Measurements from ENCODE around the gene SERPINE2. TPM values are rescaled to one million over a fixed set of nuclear protein-coding genes. Genes with fewer than 3 reads are reported as not detected.
A peak's percentile ranks its signal among the peaks of the same experiment; 100 is the strongest.

SERPINE2 gene
- total and polyA plus RNA-seq, 5 experiments from 2014 or later, result 2.6 to 17.0 (median 4.4) TPM

GRCh38 chr2:224063298-224063648 lies 24.2 kb upstream of the SERPINE2 start:
- POLR2A ChIA-PET, result no interaction called here
- no peak for ATAC-seq
- Mint-ChIP-seq H3K4me3 (no peak overlapping the region), H3K27me3 (peaks cover 0 to 10% (median 0%) of the 10 kb centered on the region in 5 donors), H3K36me3 (no peaks in the 10 kb centered on the region), H3K27ac (peak overlapping the region in 1 of 10 donors; percentile 19), H3K9me3 (no peaks in the 10 kb centered on the region), H3K4me1 (no peaks in the 10 kb centered on the region)
- DNase-seq, result no peak

GRCh38 chr2:224062481-224063297 lies 23.6 kb upstream of the SERPINE2 start:
- ATAC-seq (no peak), DNase-seq (peak in 2 of 10 donors; percentile 3 to 4)
- H3K4me3 Mint-ChIP-seq, result no peak overlapping the region
- H3K27me3 Mint-ChIP-seq, result peaks cover 0 to 6% (median 0%) of the 10 kb centered on the region in 5 donors
- no peaks in the 10 kb centered on the region for H3K36me3 Mint-ChIP-seq
- H3K9me3 Mint-ChIP-seq, result no peaks in the 10 kb centered on the region
- POLR2A ChIA-PET, result no interaction called here
- H3K4me1 Mint-ChIP-seq, result no peaks in the 10 kb centered on the region
- H3K27ac Mint-ChIP-seq, result peak overlapping the region in 1 of 10 donors; percentile 19

DNA sequence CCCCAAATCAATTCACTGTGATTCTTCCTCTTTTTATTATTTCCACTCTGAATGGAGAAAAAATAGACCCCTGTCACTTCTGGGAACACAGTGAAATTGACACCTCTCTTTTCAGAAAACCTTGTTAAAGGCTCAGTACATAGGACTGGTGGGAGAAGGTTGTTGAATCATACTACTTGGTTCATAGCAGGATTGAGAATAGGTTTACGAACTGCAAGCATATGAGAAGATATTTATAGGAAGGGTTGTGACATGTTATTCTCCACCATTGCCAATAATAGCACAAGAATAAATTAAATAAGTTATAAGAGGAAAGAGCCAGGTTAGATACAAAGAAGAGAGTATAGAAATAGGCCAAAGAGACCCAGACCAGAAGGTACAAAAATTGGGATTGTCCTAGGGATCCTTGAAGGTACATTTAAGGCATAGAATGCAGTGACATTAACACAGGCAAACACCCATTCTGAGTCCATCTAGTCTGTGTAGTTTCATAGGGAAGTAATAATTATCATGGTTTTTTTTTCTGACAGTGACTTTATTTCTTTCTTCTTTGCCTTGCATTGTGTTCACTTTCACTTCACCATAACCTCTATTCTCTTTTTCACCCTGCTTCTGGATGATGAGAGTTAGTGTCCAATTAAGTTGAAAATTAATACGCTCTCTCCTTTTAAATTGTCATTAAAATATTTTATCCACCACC lies 21.8 kb upstream of the SERPINE2 start:
- Mint-ChIP-seq H3K9me3 (no peaks in the 10 kb centered on the region), H3K27me3 (peaks cover 0 to 6% (median 0%) of the 10 kb centered on the region in 5 donors), H3K4me3 (no peak overlapping the region), H3K4me1 (no peaks in the 10 kb centered on the region), H3K27ac (peak overlapping the region in 1 of 10 donors; percentile 13), H3K36me3 (no peaks in the 10 kb centered on the region)
- no peak for ATAC-seq
- no peak for DNase-seq
- POLR2A ChIA-PET, result no interaction called here

DNA sequence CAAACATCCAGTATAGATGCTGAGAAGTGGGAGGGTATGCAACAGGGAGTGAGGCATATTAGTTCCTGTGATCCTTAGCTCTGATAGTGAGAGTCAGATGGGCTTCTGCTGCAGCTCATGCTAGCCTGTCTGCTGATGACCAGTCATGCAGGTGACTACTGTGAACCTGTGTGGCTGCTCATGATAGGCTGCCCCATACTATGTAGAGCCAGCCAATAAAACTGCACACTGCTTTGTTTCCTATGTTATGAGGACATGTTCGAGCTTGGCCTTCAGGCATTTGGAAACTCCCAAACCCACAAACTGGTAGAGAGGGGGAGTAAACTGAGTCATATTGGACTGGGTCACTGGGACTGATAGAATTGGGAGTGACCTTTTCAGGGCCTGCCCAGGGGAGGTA lies 20.1 kb upstream of the SERPINE2 start:
- no peaks in the 10 kb centered on the region for H3K36me3 Mint-ChIP-seq
- H3K9me3 Mint-ChIP-seq, result no peaks in the 10 kb centered on the region
- no peak for ATAC-seq
- H3K4me1 Mint-ChIP-seq, result no peaks in the 10 kb centered on the region
- H3K27ac Mint-ChIP-seq, result no peak overlapping the region
- no peak overlapping the region for H3K4me3 Mint-ChIP-seq
- POLR2A ChIA-PET, result no interaction called here
- peaks cover 0 to 6% (median 0%) of the 10 kb centered on the region in 5 donors for H3K27me3 Mint-ChIP-seq
- no peak for DNase-seq

DNA sequence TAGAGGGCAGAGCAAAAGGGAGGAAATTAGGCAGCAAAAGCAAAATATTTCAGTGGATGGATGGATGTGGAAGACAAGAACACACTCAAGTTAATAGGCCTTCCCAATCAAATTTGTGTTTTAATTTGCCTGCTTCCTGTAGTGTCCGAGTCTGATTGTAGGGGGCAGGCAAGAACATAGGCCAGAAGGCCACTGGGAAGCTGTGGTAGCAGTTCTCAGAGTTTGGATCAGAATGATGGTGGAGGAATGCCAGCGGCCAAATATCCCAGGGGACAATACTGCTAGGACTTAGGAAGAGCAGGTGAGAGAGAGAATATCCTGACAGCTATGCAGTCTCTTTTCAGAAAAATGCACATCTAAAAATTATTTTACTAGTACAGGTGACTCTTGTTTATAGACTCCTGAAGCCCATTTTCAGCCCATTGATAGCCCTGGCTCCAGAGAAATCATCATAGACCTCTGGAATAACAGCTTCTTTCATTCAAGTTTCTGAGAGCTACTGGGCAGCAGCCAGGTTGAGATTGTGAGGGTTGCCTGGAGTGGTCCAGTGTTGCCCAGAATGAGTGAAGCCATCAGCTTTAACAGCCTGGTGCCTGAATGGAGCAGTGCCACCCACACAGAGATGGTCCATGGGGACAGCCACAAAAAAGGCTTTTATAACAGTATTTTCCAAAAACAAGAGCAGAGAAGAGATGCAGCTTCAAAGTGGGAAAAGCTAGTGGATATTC lies 19.1 kb upstream of the SERPINE2 start:
- POLR2A ChIA-PET, result no interaction called here
- Mint-ChIP-seq H3K27me3 (peaks cover 0 to 8% (median 0%) of the 10 kb centered on the region in 5 donors), H3K27ac (peak overlapping the region in 1 of 10 donors; percentile 22), H3K4me1 (no peaks in the 10 kb centered on the region), H3K9me3 (no peaks in the 10 kb centered on the region), H3K36me3 (no peaks in the 10 kb centered on the region), H3K4me3 (no peak overlapping the region)
- ATAC-seq, result no peak
- DNase-seq, result no peak

DNA sequence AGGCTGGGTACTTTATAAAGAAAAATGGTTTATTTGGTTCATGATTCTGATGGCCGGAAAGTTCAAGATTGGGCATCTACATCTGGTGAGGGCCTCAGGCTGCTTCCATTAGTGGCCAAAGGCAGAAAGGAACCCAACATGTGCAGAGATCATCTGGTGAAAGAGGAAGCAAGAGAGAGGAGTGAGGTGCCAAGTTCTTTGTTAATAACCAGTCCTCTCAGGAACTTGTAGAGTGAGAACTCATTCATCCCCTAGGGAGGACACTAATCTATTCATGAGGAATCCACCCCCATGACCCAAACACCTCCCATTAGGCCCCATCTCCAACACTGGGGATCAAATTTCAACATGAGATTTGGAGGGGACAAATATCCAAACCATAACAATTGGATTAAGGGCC lies 17.8 kb upstream of the SERPINE2 start:
- no peaks in the 10 kb centered on the region for H3K9me3 Mint-ChIP-seq
- H3K27ac Mint-ChIP-seq, result no peak overlapping the region
- peaks cover 0 to 10% (median 3%) of the 10 kb centered on the region in 5 donors for H3K27me3 Mint-ChIP-seq
- ATAC-seq, result no peak
- no peaks in the 10 kb centered on the region for H3K36me3 Mint-ChIP-seq
- DNase-seq, result no peak
- POLR2A ChIA-PET, result no interaction called here
- H3K4me1 Mint-ChIP-seq, result no peaks in the 10 kb centered on the region
- no peak overlapping the region for H3K4me3 Mint-ChIP-seq

DNA sequence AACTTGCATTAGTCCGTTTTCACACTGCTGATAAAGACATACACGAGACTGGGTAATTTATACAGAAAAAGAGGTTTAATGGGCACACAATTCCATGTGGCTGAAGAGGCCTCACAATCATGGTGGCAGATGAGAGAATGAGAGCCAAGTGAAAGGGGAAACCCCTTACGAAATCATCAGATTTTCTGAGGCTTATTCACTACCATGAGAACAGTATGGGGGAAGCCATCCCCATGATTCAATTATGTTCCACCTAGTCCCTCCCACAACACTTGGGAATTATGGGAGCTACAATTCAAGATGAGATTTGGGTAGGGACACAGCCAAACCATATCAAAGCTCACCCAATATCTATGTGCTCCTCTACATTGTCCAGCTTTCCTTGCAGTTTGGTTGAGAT lies 16.0 kb upstream of the SERPINE2 start:
- no peak overlapping the region for H3K27ac Mint-ChIP-seq
- POLR2A ChIA-PET, result no interaction called here
- no peaks in the 10 kb centered on the region for H3K4me1 Mint-ChIP-seq
- H3K9me3 Mint-ChIP-seq, result no peaks in the 10 kb centered on the region
- no peak overlapping the region for H3K4me3 Mint-ChIP-seq
- no peaks in the 10 kb centered on the region for H3K36me3 Mint-ChIP-seq
- H3K27me3 Mint-ChIP-seq, result peaks cover 7 to 24% (median 10%) of the 10 kb centered on the region in 5 donors
- ATAC-seq, result no peak
- DNase-seq, result no peak

GRCh38 chr2:224046752-224047151 lies 7.7 kb upstream of the SERPINE2 start:
- H3K36me3 Mint-ChIP-seq, result no peaks in the 10 kb centered on the region
- DNase-seq, result no peak
- H3K9me3 Mint-ChIP-seq, result no peaks in the 10 kb centered on the region
- POLR2A ChIA-PET, result no interaction called here
- no peak for ATAC-seq
- peaks cover 13 to 46% (median 26%) of the 10 kb centered on the region in 5 donors for H3K27me3 Mint-ChIP-seq
- no peaks in the 10 kb centered on the region for H3K4me1 Mint-ChIP-seq
- no peak overlapping the region for H3K27ac Mint-ChIP-seq
- no peak overlapping the region for H3K4me3 Mint-ChIP-seq

- POLR2A ChIA-PET, result no interaction called here
- DNase-seq (no peak), ATAC-seq (no peak)
- Mint-ChIP-seq H3K4me1 (peaks cover 7 to 21% (median 17%) of the 10 kb centered on the region in 4 donors), H3K36me3 (no peaks in the 10 kb centered on the region), H3K4me3 (no peak overlapping the region), H3K27ac (no peak overlapping the region), H3K27me3 (peaks cover 5 to 41% (median 14%) of the 10 kb centered on the region in 5 donors), H3K9me3 (no peaks in the 10 kb centered on the region)
Observed at GRCh38 chr2:224042191-224042696, 3.2 kb upstream of the SERPINE2 start.

DNA sequence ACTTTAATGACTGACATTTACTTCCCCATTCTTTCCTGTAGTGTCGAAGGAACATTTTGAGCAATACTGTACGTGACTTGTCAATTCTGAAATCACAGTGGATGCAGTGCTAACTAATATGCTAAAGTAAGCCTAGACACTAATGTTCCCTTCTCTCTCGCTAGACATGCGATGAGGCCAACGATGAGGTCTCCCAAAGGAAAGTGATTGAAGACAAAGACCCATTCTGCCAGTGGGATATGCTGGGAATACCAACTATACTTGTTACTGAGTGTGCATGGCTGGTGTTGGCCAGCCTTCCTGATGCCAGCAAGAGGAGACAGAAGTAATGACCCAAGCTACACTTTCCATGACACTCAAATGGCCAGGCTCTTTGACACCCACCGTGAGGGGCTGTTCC lies 2.5 kb upstream of the SERPINE2 start:
- POLR2A ChIA-PET, result no interaction called here
- Mint-ChIP-seq H3K9me3 (no peaks in the 10 kb centered on the region), H3K36me3 (no peaks in the 10 kb centered on the region), H3K4me3 (no peak overlapping the region), H3K4me1 (peaks cover 7 to 26% (median 23%) of the 10 kb centered on the region in 4 donors), H3K27ac (no peak overlapping the region), H3K27me3 (peaks cover 5 to 43% (median 14%) of the 10 kb centered on the region in 5 donors)
- ATAC-seq (no peak), DNase-seq (no peak)

GRCh38 chr2:224040753-224041152 lies 1.7 kb upstream of the SERPINE2 start:
- DNase-seq, result no peak
- Mint-ChIP-seq H3K4me1 (peaks cover 7 to 27% (median 23%) of the 10 kb centered on the region in 4 donors), H3K27ac (peak overlapping the region in 1 of 10 donors; percentile 3), H3K9me3 (no peaks in the 10 kb centered on the region), H3K27me3 (peaks cover 5 to 45% (median 14%) of the 10 kb centered on the region in 5 donors), H3K36me3 (no peaks in the 10 kb centered on the region), H3K4me3 (peak overlapping the region in 8 of 10 donors; percentile 26 to 89 (median 63))
- no peak for ATAC-seq
- POLR2A ChIA-PET, result no interaction called here

DNA sequence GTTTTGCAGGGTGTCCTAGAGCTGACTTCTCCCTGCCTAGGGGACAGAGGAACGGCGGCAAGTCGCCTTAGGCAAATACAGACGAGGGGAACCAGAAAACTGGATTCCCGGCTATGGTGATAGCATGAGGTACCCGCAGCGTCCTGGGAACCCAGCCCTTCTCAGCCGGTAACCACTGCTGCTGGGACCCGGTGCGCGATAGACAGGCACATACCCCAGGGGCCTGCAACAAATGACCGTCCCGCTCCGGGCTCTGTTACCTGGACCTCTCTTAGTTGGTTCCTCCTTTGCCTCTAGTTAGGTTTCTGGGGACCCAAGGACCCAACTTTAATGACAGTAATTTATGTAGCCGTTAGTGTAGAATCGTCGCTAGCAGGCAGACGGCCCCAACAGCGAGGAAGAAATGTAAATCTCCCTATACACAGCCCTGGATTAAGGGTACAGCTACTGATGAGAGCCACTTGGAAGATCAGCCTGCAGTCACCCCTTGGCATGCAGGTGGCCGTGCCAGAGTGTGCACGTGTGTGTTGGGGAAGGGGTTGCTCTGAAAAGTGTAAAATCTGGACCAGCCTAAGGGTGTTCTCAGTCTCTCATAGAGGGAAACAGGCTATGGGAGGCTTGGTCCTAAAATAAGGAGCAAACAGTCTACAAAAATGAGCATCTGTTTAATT lies 819 bp upstream of the SERPINE2 start:
- H3K4me3 Mint-ChIP-seq, result peak overlapping the region; percentile 26 to 89 (median 78)
- peaks cover 5 to 43% (median 11%) of the 10 kb centered on the region in 5 donors for H3K27me3 Mint-ChIP-seq
- ATAC-seq, result peak; percentile 19 to 22
- POLR2A ChIA-PET, result no interaction called here
- no peaks in the 10 kb centered on the region for H3K9me3 Mint-ChIP-seq
- peak overlapping the region in 6 of 10 donors; percentile 8 to 88 (median 46) for H3K27ac Mint-ChIP-seq
- H3K4me1 Mint-ChIP-seq, result peaks cover 7 to 27% (median 23%) of the 10 kb centered on the region in 4 donors
- no peak for DNase-seq
- H3K36me3 Mint-ChIP-seq, result no peaks in the 10 kb centered on the region
